22Rv1 (cell line): ENCODE results near the gene EIF2S3.
A peak's percentile ranks its signal among the peaks of the same experiment; 100 is the strongest.

Source experiments
- H3K27ac ChIP-seq: fragments of 450-650 bp; 2 replicates; pipeline ENCODE4 v1.5.1; 2017
- CTCF ChIP-seq: fragments of 450-650 bp; IDR thresholded peaks from 2 replicates; pipeline ENCODE4 v1.5.1; 2017; ENCODE audit warnings: mild to moderate bottlenecking
- ZFX ChIP-seq: fragments of 450-650 bp; IDR thresholded peaks from 2 replicates; pipeline ENCODE4 v1.6.1; 2017; ENCODE audit warnings: antibody characterized with exemption, borderline replicate concordance

EIF2S3 gene

GRCh38 chrX:24082447-24082846 is 27.7 kb downstream of the EIF2S3 start:
- H3K27ac ChIP-seq = peak overlapping the region; percentile 25
- TF ChIP-seq CTCF (no peak), ZFX (no peak)

- no peak overlapping the region for H3K27ac ChIP-seq
- TF ChIP-seq ZFX (no peak), CTCF (no peak)
Observed at GRCh38 chrX:24085101-24085500, 30.3 kb downstream of the EIF2S3 start.

GRCh38 chrX:24090300-24091200 is 35.8 kb downstream of the EIF2S3 start:
- TF ChIP-seq ZFX (no peak), CTCF (no peak)
- peak overlapping the region; percentile 88 for H3K27ac ChIP-seq

GRCh38 chrX:24093746-24094145 is 39.0 kb downstream of the EIF2S3 start:
- TF ChIP-seq ZFX (no peak), CTCF (no peak)

GRCh38 chrX:24097741-24098260 is 43.0 kb downstream of the EIF2S3 start:
- TF ChIP-seq CTCF = no peak

More at GRCh38 chrX:24093746-24094145, 39.0 kb downstream of the EIF2S3 start:
- no peak overlapping the region for H3K27ac ChIP-seq

GRCh38 chrX:24098932-24099331 is 44.2 kb downstream of the EIF2S3 start:
- TF ChIP-seq ZFX (no peak), CTCF (no peak)
- H3K27ac ChIP-seq = no peak overlapping the region

More at GRCh38 chrX:24097741-24098260, 43.0 kb downstream of the EIF2S3 start:
- H3K27ac ChIP-seq = no peak overlapping the region

- no peak for TF ChIP-seq CTCF
- TF ChIP-seq ZFX = no peak
- no peak overlapping the region for H3K27ac ChIP-seq
Observed at GRCh38 chrX:24099394-24099793, 44.6 kb downstream of the EIF2S3 start.
